Activated naive CD4-positive, alpha-beta T cell treated with anti-CD3 and anti-CD28 coated beads, Interleukin-2, amount 10 ng/mL, durations not matched to agents 5 hours and 36 hours (primary cell): ENCODE data around the gene SUCNR1. TPM values are rescaled to one million over a fixed set of nuclear protein-coding genes. Genes with fewer than 3 reads are reported as not detected.

Experiments
- total RNA-seq, 2 experiments: library from RNA; stranded (reverse); gene quantifications; one replicate each; pipeline ENCODE4 v1.2.3, GENCODE V29; 2021

The SUCNR1 gene, protein sequence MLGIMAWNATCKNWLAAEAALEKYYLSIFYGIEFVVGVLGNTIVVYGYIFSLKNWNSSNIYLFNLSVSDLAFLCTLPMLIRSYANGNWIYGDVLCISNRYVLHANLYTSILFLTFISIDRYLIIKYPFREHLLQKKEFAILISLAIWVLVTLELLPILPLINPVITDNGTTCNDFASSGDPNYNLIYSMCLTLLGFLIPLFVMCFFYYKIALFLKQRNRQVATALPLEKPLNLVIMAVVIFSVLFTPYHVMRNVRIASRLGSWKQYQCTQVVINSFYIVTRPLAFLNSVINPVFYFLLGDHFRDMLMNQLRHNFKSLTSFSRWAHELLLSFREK
- not detected for total RNA-seq

DNA sequence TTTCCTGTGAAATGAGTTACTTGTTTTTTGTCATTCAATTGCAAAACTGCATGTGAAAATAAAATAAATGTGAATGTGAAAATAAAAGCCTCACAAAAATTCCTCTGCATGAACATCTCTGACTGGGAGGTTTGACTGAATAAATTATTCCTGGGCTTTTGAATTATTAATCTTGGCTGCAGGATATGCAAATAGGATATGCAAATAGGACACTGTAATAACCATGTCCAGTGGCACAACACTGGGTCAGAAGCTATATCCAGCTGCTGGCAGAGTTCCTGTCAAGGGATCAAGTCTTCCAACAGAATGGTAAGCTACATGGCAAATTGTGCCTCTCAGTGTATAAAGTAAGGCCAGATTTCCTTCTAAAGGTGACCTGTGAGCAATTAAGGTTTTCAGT lies at the start of gene SUCNR1:
TSS of gene SUCNR1 (plus strand) at position 246 of the 400 bp plus-strand sequence. CDS start 6,250 bp downstream, outside the sequence.

Other genes with a start within 250 kb of the SUCNR1 start
- not detected for gene AADACL2, start 139.7 kb upstream of the SUCNR1 start, total RNA-seq
- not detected for gene AADAC, start 59.5 kb upstream of the SUCNR1 start, total RNA-seq